GM12801 (cell line): ENCODE results near the gene CEP104.

Experiments
- CTCF ChIP-seq: IDR thresholded peaks from one replicate; pipeline ENCODE4 v1.5.1; 2011; ENCODE audit warnings: control low read depth; ENCODE audit not compliant: insufficient read length; ENCODE audit errors: extremely low read depth

The CEP104 gene

GRCh38 chr1:3816331-3817137 is 40.5 kb downstream of the CEP104 start:
- no peak for TF ChIP-seq CTCF

- no peak for TF ChIP-seq CTCF
These were observed 42.0 kb downstream of the CEP104 start for GRCh38 chr1:3814771-3815561.

GRCh38 chr1:3814065-3814464 is 42.9 kb downstream of the CEP104 start:
- no peak for TF ChIP-seq CTCF

- TF ChIP-seq CTCF: no peak
These were observed 45.5 kb downstream of the CEP104 start for GRCh38 chr1:3811595-3811911.

GRCh38 chr1:3809680-3810079 is 47.3 kb downstream of the CEP104 start:
- no peak for TF ChIP-seq CTCF

- no peak for TF ChIP-seq CTCF
These were observed 49.2 kb downstream of the CEP104 start for GRCh38 chr1:3807769-3808168.

- no peak for TF ChIP-seq CTCF
These were observed 52.0 kb downstream of the CEP104 start for GRCh38 chr1:3805038-3805437.
